HG02840 (cell line): ENCODE measurements around the gene UTS2R.

Experiments
- ATAC-seq: cut with Tn5 transposase; IDR thresholded peaks from one replicate; pipeline ENCODE4 v1.9.1; 2021; ENCODE audit warnings: mild to moderate bottlenecking, moderate library complexity, moderate number of reproducible peaks; ENCODE audit not compliant: unreplicated experiment, low FRiP score

The UTS2R gene

DNA sequence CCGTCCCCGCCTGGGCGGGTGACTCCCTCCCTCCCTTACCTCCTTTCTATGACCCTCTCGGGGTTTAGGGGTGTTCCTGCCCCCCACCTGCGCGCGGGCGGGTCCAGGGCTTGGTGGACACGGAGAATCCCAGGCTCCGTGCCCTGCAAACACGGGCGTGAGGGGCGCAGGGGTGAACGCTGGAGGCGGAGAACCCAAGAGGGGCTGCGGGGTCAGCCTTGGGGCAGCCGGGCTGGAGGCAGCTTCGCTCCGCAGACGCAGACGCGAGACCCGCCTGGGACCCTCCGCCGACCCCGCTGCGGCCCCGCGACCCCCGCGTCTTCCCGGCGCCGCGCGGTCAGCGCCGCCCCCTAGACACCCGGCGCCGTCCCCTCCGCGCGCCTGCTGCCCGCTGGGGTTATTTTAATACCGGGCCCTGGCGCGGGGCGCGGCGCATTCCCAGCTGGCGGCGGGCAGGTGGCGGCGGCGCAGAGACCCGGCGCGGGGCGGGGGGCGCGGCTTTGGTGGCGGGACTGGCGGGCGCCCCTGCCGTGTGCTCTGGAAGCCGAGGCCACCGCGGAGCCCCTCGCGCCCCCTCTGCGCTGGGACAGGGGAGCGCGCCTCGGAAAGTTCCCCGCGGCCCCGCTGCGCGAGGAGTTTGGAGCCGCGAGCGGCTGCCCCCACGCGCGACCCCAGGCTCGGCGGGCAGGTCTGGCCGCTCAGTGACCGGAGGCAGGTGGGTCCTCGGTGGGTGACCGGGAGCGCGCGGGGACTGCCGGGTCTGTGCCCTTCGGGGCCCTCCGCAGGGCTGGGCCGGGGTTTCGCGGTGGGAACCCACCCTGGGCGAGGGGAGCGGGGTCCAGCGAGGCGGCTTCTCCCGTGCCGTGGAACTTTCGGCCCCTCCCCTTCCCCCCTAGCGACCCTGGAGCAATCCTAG lies at the start of gene UTS2R:
Gene UTS2R, plus strand, starts transcription at position 433 of the 916 bp plus-strand sequence. CDS start 2,560 bp downstream, outside the sequence.
- ATAC-seq: no peak

DNA sequence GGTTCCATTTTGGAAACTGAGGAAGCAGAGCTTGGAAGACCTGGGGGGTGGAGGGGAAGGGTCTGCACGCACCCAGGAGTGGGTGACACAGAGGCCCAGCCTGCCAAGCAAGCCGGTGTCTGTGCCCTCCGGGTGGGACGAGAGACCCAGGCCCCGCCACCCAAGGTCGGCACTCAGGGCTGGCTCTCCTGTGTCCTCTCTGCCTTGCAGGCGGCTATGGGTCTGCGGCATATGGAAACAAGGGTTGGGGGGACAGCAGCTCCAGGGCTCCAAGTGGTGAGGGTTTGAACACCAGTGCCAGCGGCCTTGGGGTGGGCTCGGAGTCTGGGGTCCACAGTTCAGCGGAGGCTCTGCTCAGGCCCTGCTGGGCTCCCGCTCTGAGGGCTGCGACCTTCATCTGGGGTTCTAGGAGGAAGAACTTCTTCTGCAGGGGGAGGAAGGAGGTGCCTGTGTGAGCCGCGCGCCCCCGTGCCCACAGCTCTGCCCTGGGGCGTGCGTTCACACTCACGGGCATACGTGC lies 49.6 kb upstream of the UTS2R start:
- no peak for ATAC-seq

DNA sequence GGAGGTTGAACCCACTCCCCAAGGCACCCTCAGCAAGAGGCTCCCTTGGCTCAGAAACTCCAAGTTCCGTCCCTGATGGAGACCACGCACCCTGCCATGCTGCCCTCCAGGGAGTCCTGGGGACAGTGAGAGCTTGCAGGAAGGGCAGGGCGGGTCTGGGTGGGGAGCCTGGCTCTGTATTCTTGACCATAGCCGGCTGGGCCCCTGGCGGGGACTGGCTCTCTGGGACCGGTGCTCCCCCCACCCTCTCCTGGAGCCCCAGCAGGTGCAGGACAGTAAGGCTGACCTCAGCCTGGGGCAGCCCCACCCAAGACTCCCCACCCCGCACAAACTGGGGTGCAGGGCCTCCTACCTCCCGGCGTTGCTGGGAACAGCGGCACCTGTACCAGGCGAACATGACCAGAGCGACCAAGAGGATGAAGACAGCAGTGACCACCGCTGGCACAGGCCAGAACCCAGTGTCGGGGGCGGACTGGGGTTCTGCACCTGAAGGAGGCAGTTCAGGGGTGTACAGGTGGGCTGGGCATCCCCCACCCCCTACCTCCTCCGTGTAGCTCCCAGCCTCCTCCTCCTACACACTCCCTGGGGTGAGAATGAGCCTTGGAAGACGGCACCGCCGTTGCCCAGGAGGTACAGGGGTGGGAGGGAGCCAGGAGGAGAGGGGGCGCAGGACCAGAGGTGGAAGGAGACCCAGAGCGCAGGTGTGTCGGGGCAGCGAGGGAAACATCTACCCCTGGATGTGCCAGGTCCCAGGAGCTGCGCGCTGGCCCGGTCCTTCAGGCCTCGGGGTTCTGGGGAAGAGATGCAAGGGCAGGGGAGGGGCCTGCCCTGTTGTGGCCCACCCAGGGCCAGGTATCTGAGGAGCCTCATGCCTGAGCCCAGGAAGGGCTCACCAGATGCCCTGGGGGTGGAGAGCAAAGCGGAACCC lies 48.8 kb upstream of the UTS2R start:
- ATAC-seq: no peak

DNA sequence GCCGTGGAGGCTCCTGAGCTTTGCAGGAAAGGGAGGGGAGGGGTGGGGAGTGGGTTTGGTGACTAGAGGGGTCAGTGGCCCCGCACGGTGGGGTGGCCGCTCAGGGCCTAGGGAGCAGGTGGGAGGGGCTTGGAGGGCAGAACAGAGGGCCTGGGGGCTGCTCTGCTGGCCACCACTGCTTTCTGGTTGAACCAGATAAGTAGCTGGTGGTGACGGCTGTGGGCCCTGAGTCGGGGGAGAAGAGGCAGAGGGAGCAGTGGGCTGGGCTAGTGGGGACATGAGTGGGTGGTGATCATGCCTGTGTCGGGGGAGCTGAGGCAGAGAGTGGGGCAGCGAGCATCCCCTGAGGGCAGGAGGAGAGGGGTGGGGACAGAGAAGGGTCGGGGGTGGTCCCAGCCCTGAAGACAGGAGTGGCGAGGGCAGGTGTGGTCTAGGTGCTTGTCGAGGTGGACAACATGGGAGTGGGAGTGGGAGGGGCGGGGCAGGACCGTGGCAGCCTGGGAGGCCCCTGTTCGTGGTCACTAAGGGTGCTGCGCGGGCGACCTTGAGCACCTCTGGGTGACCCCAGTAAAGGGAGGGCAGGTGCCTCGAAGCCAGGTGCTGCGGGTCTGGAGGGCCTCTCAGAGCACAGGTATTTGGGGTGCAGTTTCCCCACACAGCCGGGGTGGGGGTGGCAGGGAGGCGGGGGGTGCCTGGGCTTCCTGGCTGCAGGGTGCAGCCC lies 47.9 kb upstream of the UTS2R start:
- ATAC-seq: no peak

DNA sequence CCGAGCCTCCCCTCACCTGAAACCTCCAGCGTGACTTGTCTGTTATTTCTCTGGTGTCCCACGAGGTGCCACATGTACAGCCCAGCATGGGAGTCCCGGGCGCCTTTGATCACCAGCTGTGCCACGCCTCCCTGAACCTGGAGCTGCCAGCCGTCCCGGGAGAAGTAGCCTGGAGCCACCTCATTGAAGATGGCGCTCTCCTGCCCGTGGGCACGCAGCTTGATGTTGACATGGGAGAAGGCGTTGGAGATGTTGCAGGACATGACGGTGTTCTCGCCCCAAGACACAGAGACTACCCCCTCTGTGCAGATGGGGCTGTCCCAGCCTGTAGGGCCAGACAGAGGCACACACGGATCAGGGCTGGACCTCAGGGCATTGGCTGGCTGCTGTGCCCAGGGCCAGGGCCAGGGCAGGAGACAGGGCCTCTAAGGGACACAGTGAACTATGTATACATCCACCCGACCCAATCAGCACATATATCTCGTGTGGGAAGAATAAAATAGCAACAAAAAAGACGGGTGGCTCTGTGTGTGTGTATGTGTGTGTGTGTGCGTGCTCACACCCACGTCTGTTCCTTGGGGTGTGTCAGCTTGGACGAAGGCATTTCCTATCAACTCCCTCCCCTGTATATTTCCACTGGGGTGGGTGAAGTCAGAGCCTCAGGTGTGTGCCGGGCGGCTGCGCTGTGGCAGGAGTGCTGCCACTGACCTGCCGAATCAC lies 46.8 kb upstream of the UTS2R start:
- ATAC-seq: no peak

DNA sequence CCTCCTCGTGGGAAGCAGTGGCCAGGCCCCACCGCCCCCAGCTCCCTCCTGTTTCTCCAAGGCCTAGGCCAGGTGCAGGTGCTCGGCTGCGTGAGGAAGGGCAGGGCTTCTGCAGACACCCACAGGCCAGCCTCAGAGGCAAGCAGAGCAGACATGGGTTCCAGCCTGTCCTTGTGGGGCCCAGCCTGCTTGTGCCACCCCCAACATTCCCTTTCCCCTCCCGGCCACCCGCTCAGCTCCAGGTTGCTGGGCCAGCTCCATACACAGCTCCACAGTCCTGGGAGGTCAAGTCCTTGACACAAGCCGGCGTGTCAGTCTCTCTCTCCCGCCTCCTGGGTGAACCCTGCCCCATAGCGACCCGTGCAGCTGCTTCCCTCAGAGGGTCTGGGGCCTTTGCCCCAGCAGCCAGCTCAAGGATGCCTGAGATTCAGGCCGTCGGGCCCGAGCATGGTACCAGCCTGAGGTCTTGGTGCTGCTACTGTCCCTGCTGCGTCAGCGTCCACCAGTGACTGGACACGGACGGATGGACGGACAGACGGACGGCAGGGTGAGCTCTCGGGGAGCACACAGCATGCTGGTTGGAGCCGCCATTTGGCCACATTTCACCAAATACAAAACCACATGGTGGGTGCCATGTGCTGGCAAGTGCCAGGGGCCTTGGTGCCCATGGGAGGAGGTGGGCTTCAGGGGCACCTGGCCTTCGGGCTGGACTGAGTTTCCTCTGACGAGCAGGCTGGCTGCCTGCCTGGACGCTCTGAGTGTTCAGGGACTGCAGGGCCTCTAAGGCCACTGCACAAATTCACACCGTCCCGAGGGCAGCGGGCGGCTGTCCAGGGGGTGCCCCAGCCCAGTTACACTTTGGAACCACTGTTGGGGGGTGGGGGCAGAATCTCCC lies 46.0 kb upstream of the UTS2R start:
- ATAC-seq: no peak

DNA sequence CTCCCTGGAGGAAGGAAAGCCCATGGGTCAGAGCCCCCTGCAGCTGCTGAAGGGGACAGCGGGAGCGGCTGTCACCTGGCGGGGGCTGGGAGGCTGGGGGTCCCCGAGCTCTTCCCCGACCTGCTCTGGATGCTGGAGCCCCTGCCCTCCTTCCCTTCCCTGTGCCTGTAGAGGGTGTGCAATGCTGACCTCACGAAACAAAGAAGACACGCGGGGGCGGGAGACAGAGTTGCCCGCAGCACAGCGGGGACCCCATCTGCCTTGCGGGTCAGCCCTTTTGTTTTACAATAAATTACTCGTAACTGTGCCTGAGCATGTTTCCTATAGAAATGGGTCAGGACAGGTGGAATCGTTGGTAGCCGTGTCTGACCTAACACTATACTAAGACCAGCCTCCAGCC lies 44.3 kb upstream of the UTS2R start:
- no peak for ATAC-seq

DNA sequence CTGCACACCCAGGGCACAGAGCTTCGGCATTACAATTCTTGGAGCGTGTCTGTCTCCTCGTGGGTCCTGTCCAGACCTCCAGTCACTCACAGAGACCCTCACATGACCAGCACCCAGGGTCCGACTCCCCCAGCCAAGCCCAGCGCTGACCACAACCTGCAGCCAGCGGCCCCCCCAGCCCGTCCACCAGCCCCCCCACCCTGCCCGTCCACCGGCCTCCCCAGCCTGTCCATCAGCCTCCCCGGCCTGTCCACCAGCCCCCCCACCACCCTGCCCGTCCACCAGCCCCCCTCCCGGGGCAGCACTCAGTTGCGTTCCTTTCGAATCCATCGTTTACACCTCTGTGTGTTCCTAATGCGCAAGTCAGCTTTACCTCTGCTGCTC lies 43.8 kb upstream of the UTS2R start:
- ATAC-seq: no peak

DNA sequence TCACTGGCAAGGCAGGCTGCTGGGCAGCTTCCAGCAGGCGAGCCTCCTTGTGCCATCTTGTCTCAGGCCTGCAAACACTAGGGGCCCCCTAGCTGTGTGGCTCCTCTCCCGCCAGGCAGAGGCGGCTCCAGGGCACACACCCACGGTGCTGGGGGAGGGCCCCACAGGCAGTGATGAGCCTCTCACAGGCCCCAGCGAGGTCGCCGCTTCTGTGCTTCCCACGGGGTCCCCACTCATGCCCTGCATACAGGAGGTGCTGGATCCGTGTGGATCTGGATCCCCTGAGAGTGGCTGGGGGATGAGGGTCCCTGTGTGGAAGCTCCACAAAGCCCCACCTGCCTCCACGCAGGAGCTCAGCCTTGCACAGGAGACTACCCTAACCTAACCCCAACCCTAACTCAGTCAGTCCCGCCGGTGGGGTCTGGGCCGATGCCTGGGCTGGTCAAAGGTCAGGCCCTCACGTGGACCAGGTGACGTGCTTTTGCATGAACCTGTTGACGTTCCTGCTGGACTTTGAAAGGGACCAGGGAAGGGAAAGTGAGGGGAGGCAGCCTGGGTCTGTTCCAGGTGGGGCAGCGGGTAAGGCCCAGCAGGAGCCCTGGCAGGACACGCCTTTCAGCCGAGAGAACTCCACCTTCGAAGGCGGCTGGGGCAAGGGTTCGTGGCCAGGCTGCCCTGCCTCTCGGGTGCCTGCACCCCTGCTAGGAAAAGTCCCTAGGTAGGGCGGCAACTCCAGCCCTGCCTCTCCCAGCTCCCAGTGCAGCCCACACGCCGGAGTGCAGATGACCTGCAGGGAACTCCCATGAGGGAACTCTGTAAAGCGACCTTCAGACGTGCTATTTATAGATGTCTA lies 43.2 kb upstream of the UTS2R start:
- ATAC-seq: no peak

DNA sequence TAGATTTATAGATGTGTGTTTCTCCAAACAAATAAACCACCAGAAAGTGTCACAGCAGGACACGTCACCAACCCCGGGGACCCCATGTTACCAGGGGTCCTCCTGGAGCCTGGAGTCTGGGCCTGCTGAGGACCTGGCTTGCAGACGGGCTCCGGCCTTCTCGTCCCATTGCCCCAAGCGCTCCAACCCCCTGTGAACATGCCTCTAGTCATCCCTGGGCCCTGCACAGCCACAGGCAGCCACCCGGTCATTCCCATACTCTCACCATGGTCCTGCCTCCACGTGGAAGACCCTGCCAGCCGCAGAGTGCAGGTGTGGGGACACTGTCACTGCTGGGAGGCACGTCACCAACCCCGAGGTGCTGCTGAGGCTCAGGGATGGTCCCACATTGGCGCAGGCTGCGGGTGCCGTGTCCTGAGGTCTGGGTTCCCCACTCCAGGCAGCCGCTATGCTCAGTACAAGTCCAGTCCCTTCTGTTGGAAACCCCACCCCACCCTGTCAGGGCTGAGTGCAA lies 42.5 kb upstream of the UTS2R start:
- ATAC-seq: no peak

DNA sequence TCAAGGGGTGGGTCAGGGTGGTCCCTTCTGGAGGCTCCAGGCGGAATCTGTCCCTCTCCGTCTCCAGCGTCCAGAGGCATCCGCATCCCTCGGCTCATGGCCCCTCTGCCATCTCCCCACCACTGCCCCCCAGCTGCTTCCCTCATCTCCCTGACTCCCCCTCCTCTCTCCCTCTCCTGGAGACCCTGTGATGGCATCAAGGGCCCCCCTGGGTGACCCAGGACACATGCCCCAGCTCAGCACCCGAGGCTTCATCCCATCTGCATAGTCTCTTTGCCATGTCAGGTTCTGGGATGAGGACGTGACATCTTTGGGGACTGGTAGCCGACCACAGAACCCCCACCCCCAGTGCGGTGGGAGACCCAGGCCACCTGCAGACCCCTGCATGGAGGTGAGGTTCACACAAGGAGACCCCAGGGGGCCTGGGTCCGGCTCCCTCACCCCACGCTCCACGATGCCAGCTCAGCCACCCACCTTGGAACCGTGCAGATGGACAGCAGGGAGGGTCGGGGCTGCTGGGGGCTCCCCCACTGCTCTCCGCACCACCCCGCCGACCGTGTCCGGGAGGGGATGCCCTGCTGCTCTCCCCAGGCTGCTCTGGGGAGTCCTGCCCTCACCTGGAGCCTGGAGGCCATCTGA lies 41.8 kb upstream of the UTS2R start:
- ATAC-seq: no peak

DNA sequence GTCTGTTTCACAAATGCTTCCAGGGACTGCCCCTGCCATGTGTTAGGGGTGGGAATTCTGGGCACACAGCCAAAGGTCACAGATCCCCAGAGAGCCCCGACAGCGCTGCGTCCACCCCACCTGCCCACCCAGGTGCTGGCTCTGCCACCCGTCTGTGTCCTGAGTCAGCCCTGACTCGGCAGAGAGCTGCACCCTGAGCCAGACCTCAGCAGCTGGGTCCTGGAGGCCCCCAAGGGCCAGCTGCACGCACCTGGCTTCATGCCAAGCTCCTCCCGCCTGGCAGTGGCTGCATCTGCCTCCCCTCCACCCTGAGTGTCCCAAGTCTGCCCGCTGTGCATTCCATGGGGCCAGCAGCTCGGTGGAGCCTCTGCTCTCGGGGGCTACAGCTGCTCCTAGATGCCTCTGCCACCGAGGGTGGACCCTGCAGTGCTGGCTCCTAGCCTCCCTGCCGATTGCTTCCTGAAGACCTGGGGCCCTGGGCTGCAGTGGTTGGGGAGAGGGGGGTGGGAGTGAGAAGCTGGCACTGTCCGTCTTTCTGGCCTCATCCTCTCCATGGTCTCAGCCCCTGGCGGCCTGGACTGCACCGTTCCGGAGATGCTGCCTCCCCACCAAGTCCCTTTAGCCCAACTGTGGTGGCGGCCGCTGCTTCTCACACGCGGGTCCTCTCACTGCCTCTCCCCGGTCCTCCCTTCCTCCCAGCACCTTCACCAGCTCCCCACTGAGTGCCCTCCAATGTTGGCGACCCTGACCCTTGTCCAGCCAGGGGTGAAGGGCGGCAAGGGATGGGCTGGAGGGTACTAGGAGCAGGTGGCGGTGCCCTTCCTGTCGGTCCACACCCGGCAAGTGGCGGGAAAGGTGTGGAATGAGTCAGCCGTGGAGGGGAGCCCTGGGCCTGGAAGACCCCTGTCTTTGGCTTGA lies 41.0 kb upstream of the UTS2R start:
- ATAC-seq: no peak

DNA sequence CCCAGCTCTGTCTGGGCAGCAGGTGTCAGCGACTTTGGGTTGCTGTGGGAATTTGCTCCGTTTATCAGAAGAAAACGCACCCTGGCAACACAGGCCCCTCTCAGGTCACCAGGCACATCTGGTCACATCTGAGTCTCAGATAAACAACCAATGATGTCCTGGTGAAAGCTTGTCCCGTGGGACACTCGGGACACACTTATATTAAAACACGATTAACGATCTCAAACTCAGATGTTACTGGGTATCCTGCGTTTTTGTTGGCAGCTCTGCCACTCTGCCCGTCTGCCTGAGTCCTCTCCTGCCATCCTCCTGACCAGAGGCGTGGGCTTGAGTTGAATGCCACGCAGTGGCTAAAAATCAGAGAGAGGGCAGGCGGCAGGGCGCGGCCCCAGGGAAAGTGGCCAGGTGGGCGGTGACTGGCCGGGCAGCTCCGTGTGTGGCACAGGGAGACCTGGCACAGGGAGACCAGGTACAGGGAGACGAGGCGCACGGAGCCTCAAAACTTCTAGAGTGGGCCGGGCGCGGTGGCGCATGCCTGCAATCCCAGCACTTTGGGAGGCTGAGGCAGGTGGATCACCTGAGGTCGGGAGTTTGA lies 40.1 kb upstream of the UTS2R start:
- ATAC-seq: no peak

DNA sequence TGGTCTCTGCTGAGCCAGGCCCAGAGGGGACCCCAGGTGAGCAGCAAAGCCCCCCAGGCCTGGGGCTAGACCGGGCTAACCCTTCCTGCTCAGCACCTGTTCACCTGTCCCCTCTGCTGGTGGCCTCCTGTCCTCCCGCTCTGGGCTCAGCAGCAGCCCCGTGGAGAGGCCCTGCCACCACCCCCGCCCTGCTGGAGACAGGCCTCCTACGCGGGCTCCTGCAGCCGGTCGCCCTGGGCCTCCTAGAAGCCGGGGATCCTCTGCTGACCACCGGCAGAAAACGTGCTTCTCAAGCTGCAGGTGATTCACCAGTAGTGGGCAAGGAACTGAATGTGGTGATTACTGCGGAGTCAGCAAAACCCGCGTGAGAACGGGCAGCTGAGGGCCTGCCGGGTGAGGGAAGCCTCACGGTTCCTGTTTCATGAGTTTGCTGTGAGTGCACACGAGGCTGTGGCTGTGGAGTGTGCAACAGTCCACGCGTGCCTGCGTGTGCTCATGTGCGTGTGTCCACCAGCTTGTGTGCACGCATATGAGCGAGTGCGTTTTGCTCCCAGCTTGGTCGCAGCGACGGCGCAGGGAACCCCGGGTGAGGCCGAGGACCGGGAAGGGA lies 38.8 kb upstream of the UTS2R start:
- no peak for ATAC-seq
